A549 (cell line): ENCODE data around the gene OR1S1. TPM values are rescaled to one million over a fixed set of nuclear protein-coding genes. Genes with fewer than 3 reads are reported as not detected.

Experiments used
- ATAC-seq, 2 experiments: fragments of 200-7000 bp in 1 of 2; fragments of >200 bp in 1 of 2; cut with Nextera tagmentation in 1 of 2; cut with Tn5 transposase in 1 of 2; 3 replicates each; pipeline versions ENCODE4 v1.8.0 to v1.9.1; 2018 to 2020; ENCODE audit warnings: mild to moderate bottlenecking in 1 of 2, moderate library complexity in 1 of 2
- CTCF ChIA-PET: fragments of 300-600 bp; sonication (Branson Sonifier 250); formaldehyde crosslinking; extraction: SDS; loops from one replicate; lab custom pipeline; 2021; ENCODE audit warnings: antibody characterized with exemption, inconsistent platforms; lab: Yijun Ruan, JAX
- POLR2A ChIA-PET: fragments of 350-600 bp; formaldehyde crosslinking; extraction: SDS; loops from one replicate; lab custom pipeline; 2021; ENCODE audit warnings: antibody characterized with exemption, inconsistent platforms; lab: Yijun Ruan, JAX
- DNase-seq, 2 experiments: peaks; one replicate each; pipeline versions ENCODE4 v3.0.0 to v3.0.0-alpha.2; 2011 to 2016; ENCODE audit warnings: low read depth in 1 of 2, low spot score in 1 of 2
- FAIRE-seq: peaks from 2 replicates; lab custom pipeline; 2011; peaks lifted over from hg19 to GRCh38; lab: Jason Lieb, UNC
- H3K27ac ChIP-seq, 2 experiments: fragments of >200 bp; sonication (Bioruptor Twin); formaldehyde crosslinking; 3 replicates each; pipeline ENCODE4 v1.5.1; 2016 to 2017
- H3K4me1 ChIP-seq: fragments of >200 bp; sonication (Bioruptor Twin); formaldehyde crosslinking; 3 replicates; pipeline ENCODE4 v1.6.1; 2016
- H3K4me2 ChIP-seq: fragments of >200 bp; sonication (Bioruptor Twin); formaldehyde crosslinking; 3 replicates; pipeline ENCODE4 v1.6.1; 2016
- H3K4me3 ChIP-seq: fragments of >200 bp; sonication (Bioruptor Twin); formaldehyde crosslinking; 3 replicates; pipeline ENCODE4 v1.5.1; 2016
- H3K9me3 ChIP-seq: fragments of >200 bp; sonication (Bioruptor Twin); formaldehyde crosslinking; 3 replicates; pipeline ENCODE4 v1.6.1; 2016
- BHLHE40 ChIP-seq: IDR thresholded peaks from 2 replicates; pipeline ENCODE4 v1.6.1; 2012; ENCODE audit warnings: low read depth, low read length, inconsistent platforms
- CEBPB ChIP-seq, 2 experiments: fragments of >200 bp in 1 of 2; sonication (Bioruptor Twin) in 1 of 2; formaldehyde crosslinking in 1 of 2; IDR thresholded peaks; 2 replicates each; pipeline ENCODE4 v1.6.1; 2012 to 2016
- CTCF ChIP-seq: fragments of >200 bp; sonication (Bioruptor Twin); formaldehyde crosslinking; IDR thresholded peaks from 3 replicates; pipeline ENCODE4 v1.5.1; 2016
- EHMT2 ChIP-seq: fragments of 200-600 bp; sonication (generic); IDR thresholded peaks from 2 replicates; pipeline ENCODE4 v1.6.1; 2016; ENCODE audit warnings: antibody characterized with exemption, low read depth, mild to moderate bottlenecking, moderate library complexity
- EP300 ChIP-seq, 2 experiments: fragments of >200 bp; sonication (Bioruptor Twin); formaldehyde crosslinking; IDR thresholded peaks; 2 replicates in 1 of 2; 3 replicates in 1 of 2; pipeline ENCODE4 v1.6.1; 2016 to 2017
- HDAC2 ChIP-seq: fragments of 200-600 bp; sonication (generic); IDR thresholded peaks from 2 replicates; pipeline ENCODE4 v1.6.1; 2016
- HOXA7 ChIP-seq: fragments of 250-450 bp; sonication (Bioruptor Pico); IDR thresholded peaks from 2 replicates; pipeline ENCODE4 v1.5.0; 2020; ENCODE audit warnings: mild to moderate bottlenecking, moderate library complexity
- HOXB13 ChIP-seq: fragments of 250-450 bp; sonication (Bioruptor Pico); IDR thresholded peaks from 2 replicates; pipeline ENCODE4 v1.5.0; 2020; ENCODE audit warnings: low read depth, mild to moderate bottlenecking, moderate library complexity
- HOXB5 ChIP-seq: fragments of 250-450 bp; sonication (Bioruptor Pico); IDR thresholded peaks from 2 replicates; pipeline ENCODE4 v1.5.0; 2020; ENCODE audit warnings: mild to moderate bottlenecking, moderate library complexity
- JUN ChIP-seq, 2 experiments: fragments of >200 bp; sonication (Bioruptor Twin); formaldehyde crosslinking; IDR thresholded peaks; 2 replicates in 1 of 2; 3 replicates in 1 of 2; pipeline ENCODE4 v1.6.1; 2016 to 2017
- KDM1A ChIP-seq: fragments of 200-600 bp; sonication (generic); IDR thresholded peaks from 2 replicates; pipeline ENCODE4 v1.6.1; 2016; ENCODE audit warnings: low read depth, mild to moderate bottlenecking
- MAFK ChIP-seq: fragments of 450-650 bp; IDR thresholded peaks from 2 replicates; pipeline ENCODE4 v1.6.1; 2014; ENCODE audit not compliant: partially characterized antibody
- MYC ChIP-seq: IDR thresholded peaks from 2 replicates; pipeline ENCODE4 v1.6.1; 2012; ENCODE audit warnings: mild to moderate bottlenecking, inconsistent platforms, low read length, improper control_type of control experiment, borderline replicate concordance
- NFE2L2 ChIP-seq: fragments of 150-350 bp; conservative IDR thresholded peaks from 2 replicates; pipeline ENCODE4 v1.6.1; 2014; ENCODE audit warnings: low read length
- NPAS2 ChIP-seq: fragments of 250-450 bp; sonication (Bioruptor Pico); IDR thresholded peaks from 2 replicates; pipeline ENCODE4 v1.8.0; 2022; ENCODE audit warnings: mild to moderate bottlenecking, moderate library complexity, borderline replicate concordance
- PBX3 ChIP-seq: IDR thresholded peaks from 2 replicates; pipeline ENCODE4 v1.6.1; 2012
- POLR2AphosphoS2 ChIP-seq: conservative IDR thresholded peaks from 2 replicates; pipeline ENCODE4 v1.6.1; 2012; ENCODE audit warnings: low read length, improper control_type of control experiment, inconsistent platforms
- RCOR1 ChIP-seq: fragments of 150-350 bp; IDR thresholded peaks from 2 replicates; pipeline ENCODE4 v1.6.1; 2014; ENCODE audit warnings: antibody characterized with exemption, low read length, low read depth
- REST ChIP-seq: fragments of 200-600 bp; sonication (generic); IDR thresholded peaks from 2 replicates; pipeline ENCODE4 v1.6.1; 2016; ENCODE audit warnings: antibody characterized with exemption, mild to moderate bottlenecking, moderate library complexity
- RFX5 ChIP-seq: fragments of 450-650 bp; IDR thresholded peaks from 2 replicates; pipeline ENCODE4 v1.7.1; 2014; ENCODE audit warnings: antibody characterized with exemption, mild to moderate bottlenecking, moderate library complexity
- RNF2 ChIP-seq: fragments of 200-600 bp; sonication (generic); IDR thresholded peaks from 2 replicates; pipeline ENCODE4 v1.6.1; 2016; ENCODE audit warnings: low read depth, mild to moderate bottlenecking, antibody characterized with exemption, moderate library complexity, borderline replicate concordance
- SMC3 ChIP-seq: fragments of >200 bp; sonication (Bioruptor Twin); formaldehyde crosslinking; IDR thresholded peaks from 3 replicates; pipeline ENCODE4 v1.6.1; 2018; ENCODE audit warnings: inconsistent platforms
- TFCP2L1 ChIP-seq: fragments of 250-450 bp; sonication (Bioruptor Pico); IDR thresholded peaks from 2 replicates; pipeline ENCODE4 v1.5.0; 2021; ENCODE audit warnings: mild to moderate bottlenecking
- ZFP36 ChIP-seq: fragments of 450-650 bp; IDR thresholded peaks from 2 replicates; pipeline ENCODE4 v1.6.1; 2014; ENCODE audit warnings: borderline replicate concordance; ENCODE audit not compliant: partially characterized antibody
- ZSCAN20 ChIP-seq: fragments of 250-450 bp; sonication (Bioruptor Pico); IDR thresholded peaks from 2 replicates; pipeline ENCODE4 v1.8.0; 2022; ENCODE audit warnings: mild to moderate bottlenecking, moderate library complexity
- WGBS: methylation state at CpG from one replicate; pipeline ENCODE4 v1.1.6; 2017; ENCODE audit errors: missing lambda C conversion rate; 5-methylcytosine and 5-hydroxymethylcytosine counted together
- polyA plus RNA-seq, 4 experiments: library from polyadenylated mRNA; depleted of rRNA in 3 of 4; stranded (reverse); fragments of >200 nt; fragmentation: RNase III in 1 of 4; extraction: RNeasy Plus Mini Kit Qiagen cat#74134 plus additional on column Dnase treatment in 1 of 4; gene quantifications; 2 replicates in 3 of 4; 3 replicates in 1 of 4; pipeline ENCODE4 v1.2.3, GENCODE V29; 2011 to 2017
- TF ChIP-seq, protein P1 (sequence below): IDR thresholded peaks from 2 replicates; pipeline ENCODE4 v1.6.1; 2012; ENCODE audit warnings: low read depth, borderline replicate concordance
- TF ChIP-seq, protein P2 (sequence below): fragments of 150-350 bp; IDR thresholded peaks from 2 replicates; pipeline ENCODE4 v1.6.1; 2014; ENCODE audit warnings: low read depth, mild to moderate bottlenecking, low read length

OR1S1 gene
- polyA plus RNA-seq, 2 of the 4 experiments (the other 2 are of a cell fraction): not detected

DNA sequence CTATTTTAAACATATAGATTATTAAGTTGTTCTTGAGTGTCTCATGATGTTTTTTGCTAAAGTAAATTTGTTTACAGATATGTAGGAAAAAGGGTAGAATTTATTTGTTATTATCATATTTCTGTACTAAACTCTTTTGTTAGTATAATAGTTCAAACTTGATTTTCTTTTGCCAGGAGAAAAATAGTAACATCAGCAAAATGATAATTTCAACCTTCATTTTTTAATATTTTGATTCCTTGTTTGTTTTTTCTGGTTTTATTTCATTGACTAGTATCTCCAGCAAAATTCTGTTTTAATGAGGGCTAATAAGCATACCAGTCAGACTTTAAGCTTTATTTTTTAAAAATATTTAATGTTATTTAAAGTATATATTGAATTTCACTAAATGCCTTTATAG lies 4.0 kb downstream of the OR1S1 start:
- Histone ChIP-seq H3K4me1 (no peaks in the 10 kb centered on the region), H3K27ac (no peak overlapping the region), H3K4me2 (no peak overlapping the region), H3K9me3 (no peaks in the 10 kb centered on the region), H3K4me3 (no peak overlapping the region)
- ATAC-seq (no peak), DNase-seq (no peak), FAIRE-seq (no peak)
- TF ChIP-seq EHMT2: no peak
- TF ChIP-seq POLR2AphosphoS2: no peak
- TF ChIP-seq PBX3: no peak
- no peak for TF ChIP-seq ZFP36
- TF ChIP-seq SMC3: no peak
- TF ChIP-seq HOXA7 (CRISPR knock-in tag): no peak
- TF ChIP-seq TFCP2L1 (CRISPR knock-in tag): no peak
- no peak for TF ChIP-seq MYC
- no peak for TF ChIP-seq ZSCAN20 (CRISPR knock-in tag)
- TF ChIP-seq CTCF: no peak
- no peak for TF ChIP-seq JUN (IDR thresholded peaks at IDR 0.05)
- no peak for TF ChIP-seq MAFK
- no peak for TF ChIP-seq CEBPB (IDR thresholded peaks at IDR 0.05)
- TF ChIP-seq, protein P1, sequence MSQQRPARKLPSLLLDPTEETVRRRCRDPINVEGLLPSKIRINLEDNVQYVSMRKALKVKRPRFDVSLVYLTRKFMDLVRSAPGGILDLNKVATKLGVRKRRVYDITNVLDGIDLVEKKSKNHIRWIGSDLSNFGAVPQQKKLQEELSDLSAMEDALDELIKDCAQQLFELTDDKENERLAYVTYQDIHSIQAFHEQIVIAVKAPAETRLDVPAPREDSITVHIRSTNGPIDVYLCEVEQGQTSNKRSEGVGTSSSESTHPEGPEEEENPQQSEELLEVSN: no peak
- no peak for TF ChIP-seq RCOR1
- no peak for TF ChIP-seq NFE2L2
- no peak for TF ChIP-seq REST
- ChIA-PET POLR2A (no interaction called here), CTCF (no interaction called here)

DNA sequence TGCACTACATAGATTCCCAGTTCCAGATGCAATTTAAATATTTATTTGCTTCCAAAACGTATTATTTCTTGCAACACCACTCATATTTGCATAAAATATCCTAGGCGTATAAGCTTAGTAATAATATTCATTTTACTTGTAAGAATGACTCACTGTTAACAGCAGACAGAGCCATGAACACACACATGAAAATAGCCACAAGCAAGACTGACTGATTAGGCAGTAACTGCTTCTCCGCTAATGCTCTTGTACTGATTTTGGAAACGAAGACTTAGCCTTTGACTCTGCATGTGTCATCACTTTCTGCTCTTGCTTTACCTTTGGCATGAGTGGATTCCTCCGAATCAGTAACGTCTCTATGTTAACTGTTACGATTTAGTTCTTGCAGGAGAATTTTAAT lies 10.2 kb downstream of the OR1S1 start:
- no peak for TF ChIP-seq BHLHE40
- TF ChIP-seq HOXB13 (CRISPR knock-in tag): no peak
- TF ChIP-seq, protein P2, sequence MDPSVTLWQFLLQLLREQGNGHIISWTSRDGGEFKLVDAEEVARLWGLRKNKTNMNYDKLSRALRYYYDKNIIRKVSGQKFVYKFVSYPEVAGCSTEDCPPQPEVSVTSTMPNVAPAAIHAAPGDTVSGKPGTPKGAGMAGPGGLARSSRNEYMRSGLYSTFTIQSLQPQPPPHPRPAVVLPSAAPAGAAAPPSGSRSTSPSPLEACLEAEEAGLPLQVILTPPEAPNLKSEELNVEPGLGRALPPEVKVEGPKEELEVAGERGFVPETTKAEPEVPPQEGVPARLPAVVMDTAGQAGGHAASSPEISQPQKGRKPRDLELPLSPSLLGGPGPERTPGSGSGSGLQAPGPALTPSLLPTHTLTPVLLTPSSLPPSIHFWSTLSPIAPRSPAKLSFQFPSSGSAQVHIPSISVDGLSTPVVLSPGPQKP: no peak
- no peak for TF ChIP-seq HOXB5 (CRISPR knock-in tag)
- TF ChIP-seq NPAS2 (CRISPR knock-in tag): no peak
- no peak for TF ChIP-seq HDAC2
- TF ChIP-seq EHMT2: no peak
- no peak for TF ChIP-seq JUN (IDR thresholded peaks at IDR 0.05)
- no peak for TF ChIP-seq KDM1A
- TF ChIP-seq RNF2: no peak
- no peak for TF ChIP-seq RFX5
- TF ChIP-seq EP300 (IDR thresholded peaks at IDR 0.05): no peak
- FAIRE-seq (no peak), DNase-seq (no peak), ATAC-seq (no peak)
- Histone ChIP-seq H3K27ac (no peak overlapping the region), H3K4me2 (no peak overlapping the region), H3K9me3 (no peaks in the 10 kb centered on the region), H3K4me3 (no peak overlapping the region), H3K4me1 (no peaks in the 10 kb centered on the region)
- 19% methylated on average over 7 of the region's 7 CpGs for WGBS
- POLR2A ChIA-PET: no interaction called here
- CTCF ChIA-PET: no interaction called here
